Mucosa of stomach (tissue), 1 donor: ENCODE measurements around the gene LNX1.
A peak's percentile ranks its signal among the peaks of the same experiment; 100 is the strongest.

Experiments
- H3K27me3 ChIP-seq: one replicate; pipeline ENCODE4 v1.7.0; 2013; ENCODE audit warnings: mild to moderate bottlenecking, low read length; ENCODE audit not compliant: control insufficient read depth, insufficient read depth
- H3K36me3 ChIP-seq: one replicate; pipeline ENCODE4 v1.7.0; 2013; ENCODE audit warnings: low read length; ENCODE audit not compliant: control insufficient read depth, insufficient read depth
- H3K4me1 ChIP-seq: one replicate; pipeline ENCODE4 v1.7.0; 2013; ENCODE audit warnings: mild to moderate bottlenecking, low read length; ENCODE audit not compliant: control insufficient read depth, insufficient read depth
- H3K4me3 ChIP-seq: one replicate; pipeline ENCODE4 v1.7.0; 2013; ENCODE audit warnings: low read length
- H3K9ac ChIP-seq: one replicate; pipeline ENCODE4 v1.7.0; 2013; ENCODE audit warnings: mild to moderate bottlenecking, low read length, moderate library complexity
- H3K9me3 ChIP-seq: one replicate; pipeline ENCODE4 v1.7.0; 2013; ENCODE audit warnings: mild to moderate bottlenecking, low read length, moderate library complexity; ENCODE audit not compliant: control insufficient read depth
- donor health status: Pancreatic carcinoma.

Gene LNX1

GRCh38 chr4:53591372-53591892, at the start of gene LNX1:
Gene LNX1, minus strand, starts transcription at chr4:53591486. Its CDS starts 17,484 bp downstream, at chr4:53574002.
- no peaks in the 10 kb centered on the region for H3K27me3 ChIP-seq
- H3K4me3 ChIP-seq: peak within 1 kb of the TSS; percentile 62
- peak within 1 kb of the TSS; percentile 91 for H3K9ac ChIP-seq

GRCh38 chr4:53640576-53641453, 49.5 kb upstream of the LNX1 start:
- no peaks in the 10 kb centered on the region for H3K36me3 ChIP-seq
- H3K4me1 ChIP-seq: peaks cover 27% of the 10 kb centered on the region
- H3K9ac ChIP-seq: no peak overlapping the region
- H3K27me3 ChIP-seq: no peaks in the 10 kb centered on the region
- H3K9me3 ChIP-seq: no peaks in the 10 kb centered on the region
- no peak overlapping the region for H3K4me3 ChIP-seq

More at GRCh38 chr4:53591372-53591892, at the start of gene LNX1:
- Histone ChIP-seq H3K4me1 (peaks cover 13% of the 10 kb centered on the region), H3K9me3 (no peaks in the 10 kb centered on the region), H3K36me3 (no peaks in the 10 kb centered on the region)

GRCh38 chr4:53638919-53639318, 47.6 kb upstream of the LNX1 start:
- no peaks in the 10 kb centered on the region for H3K36me3 ChIP-seq
- H3K9me3 ChIP-seq: no peaks in the 10 kb centered on the region
- H3K4me3 ChIP-seq: no peak overlapping the region
- peaks cover 8% of the 10 kb centered on the region for H3K4me1 ChIP-seq
- no peak overlapping the region for H3K9ac ChIP-seq
- H3K27me3 ChIP-seq: no peaks in the 10 kb centered on the region

GRCh38 chr4:53637348-53637747, 46.1 kb upstream of the LNX1 start:
- H3K36me3 ChIP-seq: no peaks in the 10 kb centered on the region
- H3K9ac ChIP-seq: no peak overlapping the region
- no peaks in the 10 kb centered on the region for H3K27me3 ChIP-seq
- H3K4me1 ChIP-seq: no peaks in the 10 kb centered on the region
- H3K9me3 ChIP-seq: no peaks in the 10 kb centered on the region
- no peak overlapping the region for H3K4me3 ChIP-seq

GRCh38 chr4:53635697-53636483, 44.6 kb upstream of the LNX1 start:
- H3K36me3 ChIP-seq: no peaks in the 10 kb centered on the region
- H3K4me3 ChIP-seq: no peak overlapping the region
- H3K9me3 ChIP-seq: no peaks in the 10 kb centered on the region
- no peaks in the 10 kb centered on the region for H3K4me1 ChIP-seq
- H3K27me3 ChIP-seq: no peaks in the 10 kb centered on the region
- H3K9ac ChIP-seq: no peak overlapping the region

GRCh38 chr4:53633608-53634007, 42.3 kb upstream of the LNX1 start:
- H3K9ac ChIP-seq: no peak overlapping the region
- H3K27me3 ChIP-seq: no peaks in the 10 kb centered on the region
- H3K4me3 ChIP-seq: no peak overlapping the region
- H3K4me1 ChIP-seq: no peaks in the 10 kb centered on the region
- H3K36me3 ChIP-seq: no peaks in the 10 kb centered on the region
- no peaks in the 10 kb centered on the region for H3K9me3 ChIP-seq

- H3K36me3 ChIP-seq: no peaks in the 10 kb centered on the region
- no peak overlapping the region for H3K4me3 ChIP-seq
- H3K27me3 ChIP-seq: no peaks in the 10 kb centered on the region
- H3K9me3 ChIP-seq: no peaks in the 10 kb centered on the region
- H3K4me1 ChIP-seq: no peaks in the 10 kb centered on the region
- no peak overlapping the region for H3K9ac ChIP-seq
Observed at GRCh38 chr4:53629296-53629695, 38.0 kb upstream of the LNX1 start.

- Histone ChIP-seq H3K27me3 (no peaks in the 10 kb centered on the region), H3K36me3 (no peaks in the 10 kb centered on the region), H3K4me1 (no peaks in the 10 kb centered on the region), H3K4me3 (no peak overlapping the region), H3K9ac (no peak overlapping the region), H3K9me3 (no peaks in the 10 kb centered on the region)
Observed at GRCh38 chr4:53626491-53626890, 35.2 kb upstream of the LNX1 start.

GRCh38 chr4:53625888-53626287, 34.6 kb upstream of the LNX1 start:
- no peaks in the 10 kb centered on the region for H3K9me3 ChIP-seq
- H3K36me3 ChIP-seq: no peaks in the 10 kb centered on the region
- H3K4me1 ChIP-seq: no peaks in the 10 kb centered on the region
- H3K9ac ChIP-seq: no peak overlapping the region
- H3K27me3 ChIP-seq: no peaks in the 10 kb centered on the region
- no peak overlapping the region for H3K4me3 ChIP-seq

- Histone ChIP-seq H3K36me3 (no peaks in the 10 kb centered on the region), H3K4me3 (no peak overlapping the region), H3K9ac (no peak overlapping the region), H3K27me3 (no peaks in the 10 kb centered on the region), H3K9me3 (no peaks in the 10 kb centered on the region), H3K4me1 (no peaks in the 10 kb centered on the region)
Observed at GRCh38 chr4:53622739-53623151, 31.5 kb upstream of the LNX1 start.

- no peak overlapping the region for H3K4me3 ChIP-seq
- H3K9me3 ChIP-seq: no peaks in the 10 kb centered on the region
- H3K9ac ChIP-seq: no peak overlapping the region
- no peaks in the 10 kb centered on the region for H3K27me3 ChIP-seq
- no peaks in the 10 kb centered on the region for H3K36me3 ChIP-seq
- H3K4me1 ChIP-seq: no peaks in the 10 kb centered on the region
Observed at GRCh38 chr4:53620956-53621355, 29.7 kb upstream of the LNX1 start.

- H3K36me3 ChIP-seq: no peaks in the 10 kb centered on the region
Observed at GRCh38 chr4:53619431-53619830, 28.1 kb upstream of the LNX1 start.

More at GRCh38 chr4:53619431-53619830, 28.1 kb upstream of the LNX1 start:
- H3K4me3 ChIP-seq: no peak overlapping the region
- H3K9ac ChIP-seq: no peak overlapping the region
- H3K27me3 ChIP-seq: no peaks in the 10 kb centered on the region
- no peaks in the 10 kb centered on the region for H3K4me1 ChIP-seq
- H3K9me3 ChIP-seq: no peaks in the 10 kb centered on the region
